ENCODE results near the gene AKR1E2. TPM values are rescaled to one million over a fixed set of nuclear protein-coding genes. Genes with fewer than 3 reads are reported as not detected.
"Not testable (repeated sequence)": the region's sequence is repeated elsewhere in the genome, so short reads cannot be mapped to it uniquely, and the experiment has no call there.

Gene AKR1E2
- total RNA-seq, 2 donors from 2014 or later = 1.8 to 16.2 TPM

- TF ChIP-seq CTCF (IDR thresholded peaks at IDR 0.05) (no peak), POLR2A (IDR thresholded peaks at IDR 0.05) (no peak), POLR2AphosphoS5 (IDR thresholded peaks at IDR 0.05) (no peak)
- Histone ChIP-seq H3K4me1 (replicated peaks) (no peaks in the 10 kb centered on the region), H3K27me3 (replicated peaks; ENCODE audit: insufficient read depth) (no peaks in the 10 kb centered on the region), H3K4me3 (no peak overlapping the region), H3K27ac (no peak overlapping the region), H3K9me3 (no peaks in the 10 kb centered on the region), H3K36me3 (no peaks in the 10 kb centered on the region)
- no peak for DNase-seq (ENCODE audit: low spot score)
- 61% methylated on average over 2 of the region's 2 CpGs for WGBS
- intact Hi-C loops (cut with DNase I) = no loop called here
These were observed 14.0 kb upstream of the AKR1E2 start for GRCh38 chr10:4812046-4812445.

DNA sequence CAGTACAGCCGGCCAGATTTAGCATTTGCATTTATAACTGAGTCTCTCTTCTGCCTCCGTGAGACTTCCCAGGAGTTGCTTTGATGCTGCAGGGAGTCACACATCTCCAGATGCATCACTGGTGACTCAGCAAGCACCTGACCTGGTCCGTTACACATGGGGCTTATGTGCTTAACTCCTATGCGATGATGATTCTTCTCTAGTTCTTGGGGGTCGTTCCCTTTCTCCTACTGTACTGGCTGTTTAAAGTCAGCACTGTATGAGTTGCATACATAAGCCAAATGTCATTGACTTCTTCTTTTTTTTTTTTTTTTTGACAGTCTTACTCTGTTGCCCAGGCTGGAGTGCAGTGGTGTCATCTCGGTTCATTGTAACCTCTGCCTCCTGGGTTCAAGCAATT lies 13.0 kb upstream of the AKR1E2 start:
- no peak for TF ChIP-seq POLR2A (IDR thresholded peaks at IDR 0.05)
- no peak for TF ChIP-seq CTCF (IDR thresholded peaks at IDR 0.05)
- no peak for TF ChIP-seq POLR2AphosphoS5 (IDR thresholded peaks at IDR 0.05)
- DNase-seq (ENCODE audit: low spot score) = no peak
- Histone ChIP-seq H3K27ac (no peak overlapping the region), H3K4me1 (replicated peaks) (no peaks in the 10 kb centered on the region), H3K4me3 (no peak overlapping the region), H3K36me3 (no peaks in the 10 kb centered on the region), H3K27me3 (replicated peaks; ENCODE audit: insufficient read depth) (no peaks in the 10 kb centered on the region), H3K9me3 (no peaks in the 10 kb centered on the region)
- intact Hi-C loops (cut with DNase I) = no loop called here
- WGBS = 71% methylated on average over 6 of the region's 6 CpGs

- Histone ChIP-seq H3K36me3 (no peaks in the 10 kb centered on the region), H3K9me3 (no peaks in the 10 kb centered on the region), H3K27ac (no peak overlapping the region), H3K4me3 (no peak overlapping the region), H3K27me3 (replicated peaks; ENCODE audit: insufficient read depth) (no peaks in the 10 kb centered on the region), H3K4me1 (replicated peaks) (no peaks in the 10 kb centered on the region)
- 70% methylated on average over 5 of the region's 5 CpGs for WGBS
- no peak for DNase-seq (ENCODE audit: low spot score)
- TF ChIP-seq POLR2AphosphoS5 (IDR thresholded peaks at IDR 0.05) = no peak
- TF ChIP-seq POLR2A (IDR thresholded peaks at IDR 0.05) = no peak
- no peak for TF ChIP-seq CTCF (IDR thresholded peaks at IDR 0.05)
- intact Hi-C loops (cut with DNase I) = no loop called here
These were observed 12.5 kb upstream of the AKR1E2 start for GRCh38 chr10:4813496-4813895.

- H3K4me3 ChIP-seq; H3K27me3 ChIP-seq (replicated peaks; ENCODE audit: insufficient read depth); H3K9me3 ChIP-seq; H3K27ac ChIP-seq; H3K4me1 ChIP-seq (replicated peaks); DNase-seq (ENCODE audit: low spot score); intact Hi-C loops (cut with DNase I); H3K36me3 ChIP-seq: not testable (repeated sequence)
- WGBS = 13% methylated on average over 3 of the region's 11 CpGs
- TF ChIP-seq CTCF (IDR thresholded peaks at IDR 0.05) = peak in 3 of 4 experiments; percentile 16 to 78 (median 37)
These were observed 10.3 kb upstream of the AKR1E2 start for GRCh38 chr10:4815646-4816180.

GRCh38 chr10:4816966-4817365 lies 9.0 kb upstream of the AKR1E2 start:
- Histone ChIP-seq H3K4me1 (replicated peaks) (no peaks in the 10 kb centered on the region), H3K9me3 (no peaks in the 10 kb centered on the region), H3K36me3 (no peaks in the 10 kb centered on the region), H3K27ac (no peak overlapping the region), H3K4me3 (no peak overlapping the region), H3K27me3 (replicated peaks; ENCODE audit: insufficient read depth) (no peaks in the 10 kb centered on the region)
- TF ChIP-seq CTCF (IDR thresholded peaks at IDR 0.05) (no peak), POLR2A (IDR thresholded peaks at IDR 0.05) (no peak), POLR2AphosphoS5 (IDR thresholded peaks at IDR 0.05) (no peak)
- 79% methylated on average over 4 of the region's 4 CpGs for WGBS
- no peak for DNase-seq (ENCODE audit: low spot score)
- intact Hi-C loops (cut with DNase I) = no loop called here
